NAMALWA (cell line): ENCODE data around the gene LRRC43.

Source experiments
- DNase-seq: peaks from one replicate; pipeline ENCODE4 v3.0.0-alpha.2; 2015; ENCODE audit warnings: low spot score

Gene LRRC43

GRCh38 chr12:122226366-122227125, 43.6 kb downstream of the LRRC43 start:
- no peak for DNase-seq

DNA sequence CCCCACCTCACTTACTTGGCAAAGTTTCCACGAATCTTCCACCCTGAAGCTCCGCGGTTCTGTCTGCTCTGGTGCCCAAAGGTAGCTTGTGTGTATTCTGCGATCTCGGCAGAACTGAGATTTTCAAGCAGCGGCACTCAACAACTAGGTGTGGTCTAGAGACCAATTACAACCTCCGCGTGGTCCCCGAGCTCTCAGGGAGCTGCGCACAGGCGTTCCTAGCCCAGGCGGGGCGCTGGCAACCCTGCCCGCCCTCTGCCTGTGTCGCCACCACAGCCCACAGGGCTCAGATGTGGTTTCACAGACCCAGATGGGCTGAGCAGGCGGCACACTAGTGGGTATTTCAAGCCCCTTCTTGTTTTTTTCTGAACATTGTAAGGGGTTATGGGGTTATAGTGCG, 44.4 kb downstream of the LRRC43 start:
- no peak for DNase-seq

GRCh38 chr12:122228092-122228491, 45.2 kb downstream of the LRRC43 start:
- DNase-seq = no peak

- DNase-seq = no peak
Measured at GRCh38 chr12:122230798-122231197, 47.9 kb downstream of the LRRC43 start.

DNA sequence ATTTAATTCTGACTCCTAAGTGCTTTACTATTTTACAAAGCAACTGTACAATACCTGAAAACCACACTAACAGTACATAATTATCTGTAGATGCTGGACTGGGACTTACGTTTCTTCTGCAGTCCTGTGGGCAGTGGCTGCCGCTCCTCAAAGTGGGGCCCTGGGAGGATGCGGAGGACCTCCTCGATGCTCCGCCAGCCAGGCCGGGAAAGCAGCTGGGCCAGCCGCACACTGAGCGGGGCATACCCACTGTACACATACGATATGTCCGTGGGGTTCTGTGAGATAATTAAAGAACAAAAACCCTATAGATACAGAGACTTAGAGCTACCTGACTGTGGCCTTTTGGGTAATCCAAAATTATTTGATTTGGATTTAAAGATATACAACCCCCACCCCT, 49.8 kb downstream of the LRRC43 start:
- no peak for DNase-seq

DNA sequence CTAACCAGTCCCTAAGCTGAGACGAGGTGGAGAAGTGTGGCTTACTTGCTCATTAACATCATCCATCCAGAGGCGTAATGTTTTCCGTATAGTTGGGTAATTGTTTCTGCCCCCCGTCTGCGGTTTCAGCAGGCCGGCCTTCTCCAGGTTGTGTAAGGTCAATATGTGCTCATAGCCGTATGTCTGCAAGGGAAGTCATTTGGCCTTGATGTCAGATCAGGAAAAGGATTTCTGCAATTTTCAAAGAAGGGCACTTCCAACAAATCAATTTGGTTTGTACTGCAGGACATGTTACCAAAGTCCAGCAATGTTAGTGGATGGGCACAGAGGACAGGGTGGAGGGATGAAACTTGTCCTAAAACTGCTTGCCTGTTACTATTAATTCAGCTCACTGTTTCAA, 52.8 kb downstream of the LRRC43 start:
- no peak for DNase-seq

DNA sequence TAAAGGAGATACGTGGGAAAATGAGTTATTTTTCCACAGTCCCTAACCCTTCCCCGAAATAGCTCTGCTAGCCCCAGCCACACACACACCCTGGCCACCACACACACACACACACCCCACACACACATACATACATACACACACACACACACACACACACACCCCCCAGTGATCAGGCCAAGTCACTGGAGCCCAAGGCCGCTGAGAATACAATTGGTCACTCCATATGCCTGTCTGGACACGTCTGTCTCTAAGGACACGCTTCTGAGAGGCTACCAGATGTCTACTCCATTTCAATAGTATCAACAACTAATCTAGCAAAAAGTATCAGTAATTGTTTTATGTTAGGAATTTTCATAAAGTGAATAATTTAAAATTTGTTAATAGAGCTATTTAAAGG, 55.9 kb downstream of the LRRC43 start:
- no peak for DNase-seq

DNA sequence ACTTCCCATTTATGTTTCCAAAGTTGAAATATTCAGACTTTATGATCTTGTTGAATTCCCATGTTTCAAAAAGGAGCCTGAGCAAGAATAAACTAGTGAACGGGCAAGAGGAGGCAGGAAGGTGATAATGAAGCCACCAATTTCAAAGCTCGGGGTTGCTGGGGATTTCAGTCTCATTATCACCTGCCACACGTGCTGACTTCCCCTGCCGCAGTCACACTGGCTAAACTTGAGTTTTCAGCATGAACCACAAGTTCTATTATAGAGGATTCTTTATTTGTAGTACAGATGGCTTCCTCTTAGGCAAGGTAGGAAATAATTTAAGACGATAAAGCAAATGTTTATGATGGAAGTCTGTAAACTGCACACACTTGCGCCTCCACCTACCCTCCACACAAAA, 61.0 kb downstream of the LRRC43 start:
- DNase-seq = no peak

DNA sequence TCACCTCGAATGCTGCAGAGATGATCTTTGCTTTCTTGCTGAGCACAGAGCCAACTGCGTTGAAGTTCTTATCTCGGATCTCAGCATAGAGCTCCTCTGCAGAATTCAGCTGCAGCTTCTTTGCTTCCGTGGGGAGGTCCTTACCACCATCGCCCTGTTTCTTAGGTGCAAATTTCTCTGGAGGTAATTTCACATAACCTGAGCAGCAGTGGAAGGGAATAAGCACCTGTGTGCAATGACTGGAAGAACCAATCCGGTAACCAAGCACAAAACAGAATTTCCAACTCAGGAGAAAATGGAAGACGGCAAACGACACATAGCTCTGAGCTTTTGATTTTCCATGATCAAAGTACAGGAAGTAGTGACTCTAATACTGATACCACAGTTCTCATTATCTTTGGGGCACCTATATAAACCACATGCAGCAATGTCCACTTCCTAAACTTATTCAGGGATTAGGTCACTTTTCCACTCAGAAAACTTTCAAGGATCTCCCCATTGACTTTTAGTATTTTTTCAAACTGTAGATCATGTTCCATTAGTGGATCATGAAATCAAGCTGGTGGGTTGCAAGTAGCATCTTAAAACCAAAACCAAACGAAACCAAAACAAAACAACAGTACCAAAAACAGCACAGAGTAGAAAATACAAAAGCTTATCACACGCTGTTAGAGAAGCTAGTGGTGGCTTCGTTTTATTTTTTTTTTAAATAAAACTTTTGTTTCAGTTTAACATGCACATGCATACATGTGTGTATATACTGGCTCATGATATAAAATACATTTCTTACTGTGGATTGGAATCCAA, 61.8 kb downstream of the LRRC43 start:
- no peak for DNase-seq

DNA sequence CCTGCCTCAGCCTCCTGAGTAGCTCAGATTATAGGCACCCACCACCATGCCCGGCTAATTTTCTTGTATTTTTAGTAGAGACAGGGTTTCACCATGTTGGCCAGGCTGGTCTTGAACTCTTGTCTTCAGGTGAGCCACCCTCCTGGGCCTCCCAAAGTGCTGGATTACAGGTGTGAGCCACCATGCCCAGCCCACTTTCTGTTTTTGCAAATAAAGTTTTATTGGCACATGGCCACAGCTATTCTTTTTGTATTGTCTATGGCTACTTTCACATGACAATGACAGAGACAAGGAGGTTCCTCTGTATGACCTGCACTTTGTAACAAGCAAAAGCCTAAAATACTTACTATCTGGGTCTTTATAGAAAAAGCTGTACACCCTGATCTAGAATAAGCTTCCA, 62.6 kb downstream of the LRRC43 start:
- DNase-seq = no peak

DNA sequence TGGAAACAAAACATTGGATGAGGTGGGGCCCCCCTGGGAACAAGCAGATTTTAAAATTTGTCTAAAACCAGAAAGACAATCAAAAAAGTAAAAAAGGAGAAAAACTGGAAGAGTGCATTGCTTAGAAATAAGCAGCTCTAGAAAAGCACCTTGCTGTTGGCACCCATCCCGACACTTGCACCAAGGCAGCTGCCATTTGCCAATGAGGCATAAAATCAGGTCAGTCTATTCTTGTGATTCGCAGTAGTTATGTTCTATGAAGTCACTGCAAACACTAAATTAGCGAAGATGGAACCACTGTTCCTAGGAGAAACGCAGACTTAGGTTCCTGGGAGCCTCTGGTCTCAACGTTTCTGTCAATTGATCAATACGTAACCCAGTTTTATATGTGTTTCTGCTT, 67.1 kb downstream of the LRRC43 start:
- DNase-seq = no peak

GRCh38 chr12:122250536-122250935, 67.6 kb downstream of the LRRC43 start:
- DNase-seq = no peak
